ENCODE measurements around the gene TGFBR2. TPM values are rescaled to one million over a fixed set of nuclear protein-coding genes. Genes with fewer than 3 reads are reported as not detected.

Gene TGFBR2
- total and polyA plus RNA-seq, 2 experiments from 2014 or later: 4.7 to 13.0 TPM

GRCh38 chr3:30694148-30694547 is 87.7 kb downstream of the TGFBR2 start:
- Histone ChIP-seq H3K4me3 (no peak overlapping the region), H3K27ac (ENCODE audit: low read depth) (no peak overlapping the region), H3K79me2 (replicated peaks; ENCODE audit: insufficient read depth) (no peaks in the 10 kb centered on the region), H3K9me2 (ENCODE audit: insufficient read depth) (peaks cover 8% of the 10 kb centered on the region; the same call in 1 of the 2 replicates), H3K27me3 (ENCODE audit: insufficient read depth) (no peaks in the 10 kb centered on the region), H3K4me2 (no peak overlapping the region), H2AFZ (no peak overlapping the region), H4K20me1 (replicated peaks; ENCODE audit: insufficient read depth) (no peaks in the 10 kb centered on the region), H3F3A (replicated peaks; ENCODE audit: low read depth) (0 out of 2 replicates have a peak, but pooled peaks cover 5% of the 10 kb centered on the region), H3K36me3 (ENCODE audit: insufficient read depth) (peaks cover 7% of the 10 kb centered on the region; the same call in 1 of the 2 replicates), H3K4me1 (ENCODE audit: insufficient read depth) (peaks cover 41% of the 10 kb centered on the region)
- Mint-ChIP-seq H3K4me1 (peaks cover 48% of the 10 kb centered on the region), H3K27ac (no peak overlapping the region), H3K9me3 (no peaks in the 10 kb centered on the region), H3K36me3 (ENCODE audit: low read depth) (peaks cover 43% of the 10 kb centered on the region), H3K27me3 (ENCODE audit: insufficient read depth, low read depth, poor library complexity) (peaks cover 2% of the 10 kb centered on the region), H3K4me3 (no peak overlapping the region)
- ATAC-seq (no peak), DNase-seq (ENCODE audit: low spot score) (no peak)
- no peak for TF ChIP-seq ZNF331 (CRISPR knock-in tag; IDR thresholded peaks at IDR 0.05; ENCODE audit: low read depth)
- TF ChIP-seq ZNF114 (CRISPR knock-in tag; IDR thresholded peaks at IDR 0.05): no peak
- no peak for TF ChIP-seq NANOG (IDR thresholded peaks at IDR 0.05; ENCODE audit: borderline replicate concordance)
- TF ChIP-seq, protein P1, sequence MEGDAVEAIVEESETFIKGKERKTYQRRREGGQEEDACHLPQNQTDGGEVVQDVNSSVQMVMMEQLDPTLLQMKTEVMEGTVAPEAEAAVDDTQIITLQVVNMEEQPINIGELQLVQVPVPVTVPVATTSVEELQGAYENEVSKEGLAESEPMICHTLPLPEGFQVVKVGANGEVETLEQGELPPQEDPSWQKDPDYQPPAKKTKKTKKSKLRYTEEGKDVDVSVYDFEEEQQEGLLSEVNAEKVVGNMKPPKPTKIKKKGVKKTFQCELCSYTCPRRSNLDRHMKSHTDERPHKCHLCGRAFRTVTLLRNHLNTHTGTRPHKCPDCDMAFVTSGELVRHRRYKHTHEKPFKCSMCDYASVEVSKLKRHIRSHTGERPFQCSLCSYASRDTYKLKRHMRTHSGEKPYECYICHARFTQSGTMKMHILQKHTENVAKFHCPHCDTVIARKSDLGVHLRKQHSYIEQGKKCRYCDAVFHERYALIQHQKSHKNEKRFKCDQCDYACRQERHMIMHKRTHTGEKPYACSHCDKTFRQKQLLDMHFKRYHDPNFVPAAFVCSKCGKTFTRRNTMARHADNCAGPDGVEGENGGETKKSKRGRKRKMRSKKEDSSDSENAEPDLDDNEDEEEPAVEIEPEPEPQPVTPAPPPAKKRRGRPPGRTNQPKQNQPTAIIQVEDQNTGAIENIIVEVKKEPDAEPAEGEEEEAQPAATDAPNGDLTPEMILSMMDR (conservative IDR thresholded peaks at IDR 0.05; ENCODE audit: low read depth in 2 of 2): no peak
- no peak for TF ChIP-seq EZH2phosphoT487 (IDR thresholded peaks at IDR 0.05; ENCODE audit: unreplicated experiment)
- no peak for TF ChIP-seq CREB1 (CRISPR knock-in tag; IDR thresholded peaks at IDR 0.05; ENCODE audit: low read depth)

- Mint-ChIP-seq H3K36me3 (ENCODE audit: low read depth) (peaks cover 40% of the 10 kb centered on the region), H3K27me3 (ENCODE audit: insufficient read depth, low read depth, poor library complexity) (peaks cover 2% of the 10 kb centered on the region), H3K9me3 (no peaks in the 10 kb centered on the region), H3K27ac (no peak overlapping the region), H3K4me3 (no peak overlapping the region), H3K4me1 (peaks cover 48% of the 10 kb centered on the region)
- TF ChIP-seq NANOG (IDR thresholded peaks at IDR 0.05; ENCODE audit: borderline replicate concordance) (no peak), STAT1 (IDR thresholded peaks at IDR 0.05; ENCODE audit: unreplicated experiment) (no peak), ZNF331 (CRISPR knock-in tag; IDR thresholded peaks at IDR 0.05; ENCODE audit: low read depth) (no peak), EZH2phosphoT487 (IDR thresholded peaks at IDR 0.05; ENCODE audit: unreplicated experiment) (no peak), CREB1 (CRISPR knock-in tag; IDR thresholded peaks at IDR 0.05; ENCODE audit: low read depth) (no peak), POLR2AphosphoS5 (IDR thresholded peaks at IDR 0.05; ENCODE audit: low read depth) (no peak)
- TF ChIP-seq, protein P2, sequence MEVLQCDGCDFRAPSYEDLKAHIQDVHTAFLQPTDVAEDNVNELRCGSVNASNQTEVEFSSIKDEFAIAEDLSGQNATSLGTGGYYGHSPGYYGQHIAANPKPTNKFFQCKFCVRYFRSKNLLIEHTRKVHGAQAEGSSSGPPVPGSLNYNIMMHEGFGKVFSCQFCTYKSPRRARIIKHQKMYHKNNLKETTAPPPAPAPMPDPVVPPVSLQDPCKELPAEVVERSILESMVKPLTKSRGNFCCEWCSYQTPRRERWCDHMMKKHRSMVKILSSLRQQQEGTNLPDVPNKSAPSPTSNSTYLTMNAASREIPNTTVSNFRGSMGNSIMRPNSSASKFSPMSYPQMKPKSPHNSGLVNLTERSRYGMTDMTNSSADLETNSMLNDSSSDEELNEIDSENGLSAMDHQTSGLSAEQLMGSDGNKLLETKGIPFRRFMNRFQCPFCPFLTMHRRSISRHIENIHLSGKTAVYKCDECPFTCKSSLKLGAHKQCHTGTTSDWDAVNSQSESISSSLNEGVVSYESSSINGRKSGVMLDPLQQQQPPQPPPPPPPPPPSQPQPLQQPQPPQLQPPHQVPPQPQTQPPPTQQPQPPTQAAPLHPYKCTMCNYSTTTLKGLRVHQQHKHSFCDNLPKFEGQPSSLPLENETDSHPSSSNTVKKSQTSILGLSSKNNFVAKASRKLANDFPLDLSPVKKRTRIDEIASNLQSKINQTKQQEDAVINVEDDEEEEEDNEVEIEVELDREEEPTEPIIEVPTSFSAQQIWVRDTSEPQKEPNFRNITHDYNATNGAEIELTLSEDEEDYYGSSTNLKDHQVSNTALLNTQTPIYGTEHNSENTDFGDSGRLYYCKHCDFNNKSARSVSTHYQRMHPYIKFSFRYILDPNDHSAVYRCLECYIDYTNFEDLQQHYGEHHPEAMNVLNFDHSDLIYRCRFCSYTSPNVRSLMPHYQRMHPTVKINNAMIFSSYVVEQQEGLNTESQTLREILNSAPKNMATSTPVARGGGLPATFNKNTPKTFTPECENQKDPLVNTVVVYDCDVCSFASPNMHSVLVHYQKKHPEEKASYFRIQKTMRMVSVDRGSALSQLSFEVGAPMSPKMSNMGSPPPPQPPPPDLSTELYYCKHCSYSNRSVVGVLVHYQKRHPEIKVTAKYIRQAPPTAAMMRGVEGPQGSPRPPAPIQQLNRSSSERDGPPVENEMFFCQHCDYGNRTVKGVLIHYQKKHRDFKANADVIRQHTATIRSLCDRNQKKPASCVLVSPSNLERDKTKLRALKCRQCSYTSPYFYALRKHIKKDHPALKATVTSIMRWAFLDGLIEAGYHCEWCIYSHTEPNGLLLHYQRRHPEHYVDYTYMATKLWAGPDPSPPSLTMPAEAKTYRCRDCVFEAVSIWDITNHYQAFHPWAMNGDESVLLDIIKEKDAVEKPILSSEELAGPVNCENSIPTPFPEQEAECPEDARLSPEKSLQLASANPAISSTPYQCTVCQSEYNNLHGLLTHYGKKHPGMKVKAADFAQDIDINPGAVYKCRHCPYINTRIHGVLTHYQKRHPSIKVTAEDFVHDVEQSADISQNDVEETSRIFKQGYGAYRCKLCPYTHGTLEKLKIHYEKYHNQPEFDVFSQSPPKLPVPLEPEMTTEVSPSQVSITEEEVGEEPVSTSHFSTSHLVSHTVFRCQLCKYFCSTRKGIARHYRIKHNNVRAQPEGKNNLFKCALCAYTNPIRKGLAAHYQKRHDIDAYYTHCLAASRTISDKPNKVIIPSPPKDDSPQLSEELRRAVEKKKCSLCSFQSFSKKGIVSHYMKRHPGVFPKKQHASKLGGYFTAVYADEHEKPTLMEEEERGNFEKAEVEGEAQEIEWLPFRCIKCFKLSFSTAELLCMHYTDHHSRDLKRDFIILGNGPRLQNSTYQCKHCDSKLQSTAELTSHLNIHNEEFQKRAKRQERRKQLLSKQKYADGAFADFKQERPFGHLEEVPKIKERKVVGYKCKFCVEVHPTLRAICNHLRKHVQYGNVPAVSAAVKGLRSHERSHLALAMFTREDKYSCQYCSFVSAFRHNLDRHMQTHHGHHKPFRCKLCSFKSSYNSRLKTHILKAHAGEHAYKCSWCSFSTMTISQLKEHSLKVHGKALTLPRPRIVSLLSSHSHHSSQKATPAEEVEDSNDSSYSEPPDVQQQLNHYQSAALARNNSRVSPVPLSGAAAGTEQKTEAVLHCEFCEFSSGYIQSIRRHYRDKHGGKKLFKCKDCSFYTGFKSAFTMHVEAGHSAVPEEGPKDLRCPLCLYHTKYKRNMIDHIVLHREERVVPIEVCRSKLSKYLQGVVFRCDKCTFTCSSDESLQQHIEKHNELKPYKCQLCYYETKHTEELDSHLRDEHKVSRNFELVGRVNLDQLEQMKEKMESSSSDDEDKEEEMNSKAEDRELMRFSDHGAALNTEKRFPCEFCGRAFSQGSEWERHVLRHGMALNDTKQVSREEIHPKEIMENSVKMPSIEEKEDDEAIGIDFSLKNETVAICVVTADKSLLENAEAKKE (CRISPR knock-in tag; IDR thresholded peaks at IDR 0.05): no peak
- TF ChIP-seq, protein P1 (conservative IDR thresholded peaks at IDR 0.05; ENCODE audit: low read depth in 2 of 2): no peak
- Histone ChIP-seq H4K20me1 (replicated peaks; ENCODE audit: insufficient read depth) (no peaks in the 10 kb centered on the region), H2AFZ (no peak overlapping the region), H3F3A (replicated peaks; ENCODE audit: low read depth) (0 out of 2 replicates have a peak, but pooled peaks cover 5% of the 10 kb centered on the region), H3K27me3 (ENCODE audit: insufficient read depth) (no peaks in the 10 kb centered on the region), H3K36me3 (ENCODE audit: insufficient read depth) (peaks cover 5% of the 10 kb centered on the region; the same call in 1 of the 2 replicates), H3K4me1 (ENCODE audit: insufficient read depth) (peaks cover 41% of the 10 kb centered on the region), H3K9me2 (ENCODE audit: insufficient read depth) (peaks cover 8% of the 10 kb centered on the region; the same call in 1 of the 2 replicates), H3K27ac (ENCODE audit: low read depth) (peak overlapping the region; percentile 56), H3K4me2 (peak overlapping the region; percentile 1), H3K79me2 (replicated peaks; ENCODE audit: insufficient read depth) (no peaks in the 10 kb centered on the region), H3K4me3 (no peak overlapping the region)
- DNase-seq (ENCODE audit: low spot score) (no peak), ATAC-seq (no peak)
These were observed 88.3 kb downstream of the TGFBR2 start for GRCh38 chr3:30694668-30695067.

Measured in GM23338 (cell line).